SK-N-MC (cell line): ENCODE measurements around the gene HEATR5A.
A peak's percentile ranks its signal among the peaks of the same experiment; 100 is the strongest.

Source experiments
- DNase-seq: peaks from one replicate; pipeline ENCODE4 v3.0.0-alpha.2; 2011; ENCODE audit warnings: low read depth, low spot score
- H3K27ac ChIP-seq: fragments of 200-600 bp; sonication (generic); 2 replicates; pipeline ENCODE4 v1.5.1; 2016; ENCODE audit warnings: mixed run types
- H3K36me3 ChIP-seq: fragments of 200-600 bp; sonication (generic); 2 replicates; pipeline ENCODE4 v1.6.1; 2017; ENCODE audit warnings: antibody characterized with exemption, low read length, mixed read lengths; ENCODE audit not compliant: insufficient read depth
- H3K4me3 ChIP-seq: fragments of 200-600 bp; sonication (generic); 2 replicates; pipeline ENCODE4 v1.5.1; 2016
- H3K9ac ChIP-seq: fragments of 200-600 bp; sonication (generic); 2 replicates; pipeline ENCODE4 v1.8.0; 2017; ENCODE audit warnings: mixed run types, mixed read lengths; ENCODE audit not compliant: insufficient read length
- H3K9me3 ChIP-seq: fragments of 200-600 bp; sonication (generic); 2 replicates; pipeline ENCODE4 v1.6.1; 2017; ENCODE audit warnings: low read depth, mild to moderate bottlenecking, antibody characterized with exemption, low read length, moderate library complexity, mixed read lengths
- EZH2 ChIP-seq: fragments of 200-600 bp; sonication (generic); IDR thresholded peaks from one replicate; pipeline ENCODE4 v1.6.1; 2017; ENCODE audit warnings: antibody characterized with exemption
- FOXP2 ChIP-seq: optimal IDR thresholded peaks from 2 replicates; pipeline ENCODE3; 2011; ENCODE audit warnings: mild to moderate bottlenecking, moderate library complexity; ENCODE audit not compliant: insufficient read depth; ENCODE audit errors: extremely low read length, control extremely low read depth
- POLR2AphosphoS5 ChIP-seq: IDR thresholded peaks from 2 replicates; pipeline ENCODE4 v1.6.1; 2012; ENCODE audit warnings: mild to moderate bottlenecking, low read depth, low read length, borderline replicate concordance

The HEATR5A gene

DNA sequence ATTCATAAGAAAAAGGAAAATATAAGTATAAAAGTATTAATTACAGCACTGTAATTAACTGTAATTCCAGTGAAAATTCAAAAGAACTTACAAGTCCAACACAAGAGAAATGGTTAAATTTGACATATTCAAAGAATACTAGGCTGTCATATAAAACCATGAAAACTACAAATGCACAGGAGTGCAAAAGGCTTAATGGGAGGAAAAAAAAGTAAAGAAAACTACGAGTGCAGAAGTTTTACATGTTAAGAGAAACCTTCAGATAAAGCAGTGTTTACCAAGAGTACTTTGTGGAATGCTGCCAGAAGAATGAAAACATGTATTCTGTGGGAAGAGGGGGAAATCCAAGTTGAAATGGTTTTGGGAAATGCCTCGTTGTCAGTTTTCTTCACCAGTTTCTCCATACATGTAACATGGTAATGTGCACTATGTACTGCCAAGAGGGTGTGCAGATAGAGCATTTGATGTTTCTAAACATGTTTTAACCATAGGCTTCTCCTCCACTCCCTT lies 9.1 kb downstream of the HEATR5A start:
- peak overlapping the region; percentile 39; the same call in 1 of the 2 replicates for H3K27ac ChIP-seq
- H3K9me3 ChIP-seq: no peaks in the 10 kb centered on the region
- H3K4me3 ChIP-seq: no peak overlapping the region
- no peaks in the 10 kb centered on the region for H3K36me3 ChIP-seq
- DNase-seq: no peak
- TF ChIP-seq FOXP2: no peak
- TF ChIP-seq EZH2: no peak
- no peak for TF ChIP-seq POLR2AphosphoS5
- peak overlapping the region; percentile 46 for H3K9ac ChIP-seq

DNA sequence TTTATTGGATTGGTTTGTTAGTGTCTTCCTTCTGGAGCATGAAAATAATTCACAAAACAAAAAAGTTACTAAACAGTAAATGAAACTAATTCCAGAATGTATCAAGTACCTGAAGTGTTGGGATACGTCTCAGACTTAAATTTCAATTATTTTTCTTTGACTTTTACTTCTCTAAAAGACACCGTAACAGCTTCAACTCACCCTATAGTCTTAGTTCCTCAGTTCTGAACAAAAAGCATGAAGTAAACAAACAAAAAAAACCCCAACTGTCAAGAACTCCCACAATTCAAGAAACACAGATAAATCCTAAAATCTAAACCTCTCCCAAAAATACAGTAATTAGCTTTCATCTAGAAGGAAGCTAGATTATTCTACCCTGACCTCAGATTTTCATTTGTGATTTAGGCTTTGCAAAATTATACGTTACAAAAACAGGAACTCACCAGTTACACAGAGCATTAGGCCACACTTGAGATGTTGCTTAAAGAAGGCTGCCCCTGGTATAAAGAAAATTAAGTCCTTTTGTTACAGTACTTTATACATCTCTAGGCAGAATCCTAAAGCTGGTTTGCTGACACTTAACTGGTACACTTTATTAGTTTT lies 10.2 kb downstream of the HEATR5A start:
- Histone ChIP-seq H3K27ac (no peak overlapping the region), H3K9ac (no peak overlapping the region), H3K36me3 (no peaks in the 10 kb centered on the region), H3K4me3 (no peak overlapping the region), H3K9me3 (no peaks in the 10 kb centered on the region)
- DNase-seq: no peak
- TF ChIP-seq POLR2AphosphoS5: no peak
- no peak for TF ChIP-seq FOXP2
- no peak for TF ChIP-seq EZH2

DNA sequence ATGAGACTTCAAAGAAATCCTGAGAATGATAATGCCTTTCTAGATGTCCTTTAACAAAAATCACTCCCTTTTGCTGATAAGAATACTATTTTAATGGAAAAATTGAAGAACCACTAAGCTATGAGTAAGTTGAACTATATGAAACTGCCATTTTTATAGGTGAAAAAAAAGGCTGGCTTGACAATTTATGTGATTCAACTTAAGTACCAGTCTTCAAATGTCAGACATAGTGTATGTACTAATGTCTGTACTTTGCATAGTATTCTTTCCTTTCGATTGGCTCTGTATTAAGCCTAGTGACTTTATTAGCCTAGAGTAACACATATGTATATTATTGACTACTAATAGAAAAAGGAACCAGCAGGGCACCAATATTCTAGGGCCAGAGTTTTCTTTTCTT lies 11.9 kb downstream of the HEATR5A start:
- H3K27ac ChIP-seq: no peak overlapping the region
- no peak for TF ChIP-seq POLR2AphosphoS5
- no peak for TF ChIP-seq EZH2
- H3K36me3 ChIP-seq: no peaks in the 10 kb centered on the region
- H3K9me3 ChIP-seq: no peaks in the 10 kb centered on the region
- no peak overlapping the region for H3K4me3 ChIP-seq
- H3K9ac ChIP-seq: no peak overlapping the region
- no peak for DNase-seq

DNA sequence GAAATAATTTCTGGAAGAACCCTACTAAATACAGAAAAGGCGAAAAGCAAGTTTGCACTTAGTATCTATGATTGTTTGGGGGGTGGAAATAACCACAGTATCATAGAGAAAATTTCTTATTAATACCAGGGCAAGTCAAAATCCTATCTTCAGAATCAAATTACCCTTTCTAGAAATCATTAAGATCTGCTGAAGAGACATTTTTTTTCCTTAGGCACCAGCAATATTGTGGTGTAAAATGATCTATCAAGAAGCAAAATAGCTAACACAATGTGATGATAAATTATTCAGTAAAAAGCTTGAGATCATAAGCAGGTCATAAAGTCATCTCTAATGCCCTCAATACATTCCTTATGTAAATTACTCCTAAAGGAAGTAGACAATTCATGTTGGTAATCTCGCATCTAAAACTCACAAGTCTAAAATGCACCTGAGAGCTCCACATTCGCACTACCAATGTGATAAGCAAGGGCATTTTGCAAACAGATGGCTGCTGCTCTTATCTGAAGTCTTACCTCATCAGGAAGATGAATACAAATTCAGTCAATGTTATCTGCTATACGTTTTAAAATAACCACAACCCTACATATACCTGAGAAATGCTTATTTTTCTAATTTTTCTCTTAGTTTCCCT lies 14.6 kb downstream of the HEATR5A start:
- no peaks in the 10 kb centered on the region for H3K9me3 ChIP-seq
- no peak for DNase-seq
- H3K27ac ChIP-seq: no peak overlapping the region
- no peak overlapping the region for H3K9ac ChIP-seq
- no peaks in the 10 kb centered on the region for H3K36me3 ChIP-seq
- TF ChIP-seq FOXP2: no peak
- no peak for TF ChIP-seq POLR2AphosphoS5
- no peak for TF ChIP-seq EZH2
- no peak overlapping the region for H3K4me3 ChIP-seq

DNA sequence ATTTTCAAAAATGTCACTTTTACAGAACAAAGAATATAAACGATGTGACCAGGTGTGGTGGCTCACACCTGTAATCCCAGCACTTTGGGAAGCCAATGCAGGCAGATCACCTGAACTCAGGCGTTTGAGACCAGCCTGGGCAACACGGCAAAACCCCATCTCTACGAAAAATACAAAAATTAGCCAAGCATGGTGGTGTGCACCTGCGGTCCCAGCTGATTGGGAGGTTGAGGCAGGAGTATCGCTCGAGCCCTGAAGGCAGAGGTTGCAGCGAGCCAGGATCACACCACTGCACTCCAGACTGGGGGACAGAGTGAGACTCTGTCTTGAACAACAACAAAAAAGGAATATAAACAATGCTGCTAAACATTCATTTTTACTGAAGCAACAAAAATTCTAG lies 15.2 kb downstream of the HEATR5A start:
- DNase-seq: no peak
- H3K36me3 ChIP-seq: no peaks in the 10 kb centered on the region

DNA sequence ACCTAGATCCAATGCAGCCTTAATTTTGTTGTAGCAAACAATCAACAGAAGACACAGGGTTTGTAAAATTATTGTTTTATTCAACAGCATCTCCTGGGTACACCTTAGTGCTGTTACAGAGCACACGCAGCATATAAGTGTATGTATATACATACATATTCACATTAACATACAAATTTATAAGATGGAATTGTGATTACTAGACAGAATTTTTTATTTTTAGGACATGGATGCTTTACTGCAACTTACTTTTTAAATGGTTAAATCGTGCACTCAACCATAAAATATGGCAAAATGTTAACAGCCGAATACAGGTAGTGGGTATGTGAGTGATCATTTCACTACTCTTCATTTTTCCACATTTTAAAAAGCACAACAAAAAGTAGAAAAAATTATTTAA lies 16.6 kb downstream of the HEATR5A start:
- TF ChIP-seq POLR2AphosphoS5 (no peak), EZH2 (no peak), FOXP2 (no peak)
- H3K9me3 ChIP-seq: no peaks in the 10 kb centered on the region
- H3K9ac ChIP-seq: no peak overlapping the region
- no peak for DNase-seq
- H3K27ac ChIP-seq: no peak overlapping the region
- no peak overlapping the region for H3K4me3 ChIP-seq
- no peaks in the 10 kb centered on the region for H3K36me3 ChIP-seq

More for the DNA sequence above, 15.2 kb downstream of the HEATR5A start:
- Histone ChIP-seq H3K27ac (no peak overlapping the region), H3K9ac (no peak overlapping the region), H3K4me3 (no peak overlapping the region), H3K9me3 (no peaks in the 10 kb centered on the region)
- TF ChIP-seq FOXP2 (no peak), EZH2 (no peak), POLR2AphosphoS5 (no peak)

DNA sequence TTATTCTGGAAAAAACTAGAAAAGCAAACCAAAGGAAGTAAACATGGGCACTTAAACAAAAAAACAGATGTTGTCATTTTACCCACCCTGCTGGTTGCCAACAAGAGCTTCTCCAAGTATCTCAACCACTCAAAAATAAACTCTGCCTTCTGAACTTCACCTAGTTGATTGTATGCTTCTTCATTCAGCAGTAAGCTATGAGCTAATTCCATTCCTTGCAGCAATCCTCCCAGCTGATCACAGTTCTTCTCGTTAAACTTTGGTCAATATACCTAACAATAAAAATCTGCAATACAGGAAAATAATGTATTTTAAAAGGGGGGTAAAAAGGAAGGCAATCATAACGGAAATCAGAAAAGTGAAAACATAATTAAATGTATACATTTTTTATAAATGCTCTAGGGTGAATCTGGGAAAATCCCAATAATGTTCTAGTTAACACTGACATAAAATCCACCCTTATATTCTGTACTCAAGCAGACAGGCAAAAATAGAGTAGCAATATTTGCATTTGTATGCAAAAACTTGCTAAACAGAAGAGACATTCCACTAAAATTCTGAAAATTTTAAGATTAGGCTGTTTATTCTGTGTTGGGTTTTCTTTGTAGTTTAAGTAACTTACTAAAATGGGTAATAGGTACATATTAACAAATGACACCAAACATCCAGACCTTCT lies 17.4 kb downstream of the HEATR5A start:
- TF ChIP-seq FOXP2 (no peak), EZH2 (no peak), POLR2AphosphoS5 (no peak)
- H3K9ac ChIP-seq: no peak overlapping the region
- H3K36me3 ChIP-seq: no peaks in the 10 kb centered on the region
- H3K9me3 ChIP-seq: no peaks in the 10 kb centered on the region
- DNase-seq: no peak
- 0 out of 2 replicates have a peak overlapping the region, but pooled peaks have one; percentile 48 for H3K27ac ChIP-seq
- no peak overlapping the region for H3K4me3 ChIP-seq

DNA sequence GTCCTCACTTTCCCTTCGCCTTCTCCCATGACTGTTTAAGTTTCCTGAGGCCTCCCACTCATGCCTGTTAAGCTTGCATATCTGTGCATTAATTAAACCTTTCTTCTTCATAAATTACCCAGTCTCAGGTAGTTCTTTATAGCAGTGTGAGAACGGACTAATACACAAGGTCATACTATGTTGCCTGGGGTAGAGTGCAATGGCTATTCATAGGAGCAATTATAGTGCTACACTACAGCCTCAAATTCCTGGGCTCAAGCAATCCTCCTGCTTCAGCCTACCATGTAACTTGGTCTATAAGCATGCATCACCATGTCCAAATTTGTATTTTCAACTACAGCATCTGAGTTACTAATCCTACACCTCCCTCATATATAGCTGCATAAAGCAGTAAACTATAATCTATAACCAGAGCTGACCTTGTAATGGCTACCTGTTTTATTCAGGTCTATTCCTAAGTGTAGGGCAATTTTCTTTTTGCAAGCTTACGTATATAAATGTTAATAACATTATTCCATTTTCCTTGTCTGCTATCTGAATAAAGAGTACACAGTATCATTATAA lies 18.9 kb downstream of the HEATR5A start:
- Histone ChIP-seq H3K27ac (no peak overlapping the region), H3K36me3 (no peaks in the 10 kb centered on the region), H3K9ac (no peak overlapping the region), H3K9me3 (no peaks in the 10 kb centered on the region), H3K4me3 (no peak overlapping the region)
- no peak for DNase-seq
- no peak for TF ChIP-seq POLR2AphosphoS5
- no peak for TF ChIP-seq FOXP2
- no peak for TF ChIP-seq EZH2
